K562 (cell line): ENCODE results near the gene SMNDC1. TPM values are rescaled to one million over a fixed set of nuclear protein-coding genes. Genes with fewer than 3 reads are reported as not detected.

Experiments used
- ATAC-seq: fragments of 200-7000 bp; cut with Tn5 transposase; 3 replicates; pipeline ENCODE4 v1.9.1; 2020; ENCODE audit warnings: moderate library complexity
- BruUV-seq: library from RNA; stranded (reverse); fragments of 400-500 nt; replicated peaks from 2 replicates; lab custom pipeline; 2021; lab: Mats Ljungman, UMichigan
- CTCF ChIA-PET: fragments of 300-600 bp; formaldehyde crosslinking; extraction: SDS; loops from one replicate; lab custom pipeline; 2021; ENCODE audit warnings: low intra/inter-chr PET ratio; lab: Yijun Ruan, JAX
- POLR2A ChIA-PET: fragments of 300-600, 350-650 bp; sonication (Branson Sonifier 250); formaldehyde crosslinking; extraction: SDS; loops from one replicate; lab custom pipeline; 2021; ENCODE audit warnings: antibody characterized with exemption, inconsistent platforms; lab: Yijun Ruan, JAX
- DNase-seq, 4 experiments: peaks; one replicate each; pipeline versions ENCODE4 v3.0.0 to v3.0.0-alpha.2; 2011 to 2018; ENCODE audit warnings: low spot score in 3 of 4, mixed read lengths in 3 of 4; ENCODE audit errors: extremely low read depth in 1 of 4
- FAIRE-seq: peaks from 2 replicates; lab custom pipeline; 2011; peaks lifted over from hg19 to GRCh38; lab: Jason Lieb, UNC
- H2AFZ ChIP-seq: 2 replicates; pipeline ENCODE4 v1.6.0; 2011; ENCODE audit warnings: low read depth, low read length, control low read depth, inconsistent platforms
- H3K27ac ChIP-seq: fragments of 200-600 bp; 3 replicates; pipeline ENCODE4 v1.8.0; 2011; ENCODE audit warnings: low read depth, mild to moderate bottlenecking, control low read depth, inconsistent platforms, low read length, moderate library complexity, mixed read lengths; ENCODE audit errors: extremely low read depth
- H3K27me3 ChIP-seq, 2 experiments: fragments of 300-600 bp in 1 of 2; 2 replicates in 1 of 2; 3 replicates in 1 of 2; pipeline versions ENCODE4 v1.6.0 to v1.8.0; 2011; ENCODE audit warnings: inconsistent platforms in 2 of 2, low read length in 2 of 2, mild to moderate bottlenecking in 1 of 2, mixed read lengths in 1 of 2, moderate library complexity in 1 of 2; ENCODE audit not compliant: control insufficient read depth in 2 of 2, insufficient read depth in 2 of 2
- H3K36me3 ChIP-seq: fragments of 300-600 bp; 3 replicates; pipeline ENCODE4 v1.8.0; 2011; ENCODE audit warnings: mild to moderate bottlenecking, low read length, inconsistent platforms; ENCODE audit not compliant: control insufficient read depth, insufficient read depth
- H3K4me1 ChIP-seq, 2 experiments: fragments of 200-600 bp in 1 of 2; replicated peaks in 1 of 2; 2 replicates in 1 of 2; 3 replicates in 1 of 2; pipeline versions ENCODE4 v1.5.1 to v1.8.0; 2011; ENCODE audit warnings: inconsistent platforms in 2 of 2, low read length in 2 of 2, mild to moderate bottlenecking in 1 of 2, mixed read lengths in 1 of 2, moderate library complexity in 1 of 2; ENCODE audit not compliant: control insufficient read depth in 2 of 2, insufficient read depth in 2 of 2
- H3K4me2 ChIP-seq: 2 replicates; pipeline ENCODE4 v1.6.1; 2011; ENCODE audit warnings: low read length, control low read depth, inconsistent platforms, mixed read lengths; ENCODE audit not compliant: insufficient read depth
- H3K4me3 ChIP-seq: fragments of 200-600 bp; sonication (generic), shearing (Covaris generic); 2 replicates; pipeline ENCODE4 v1.5.1; 2016; ENCODE audit warnings: control low read depth, inconsistent platforms
- H3K79me2 ChIP-seq: fragments of 200-600 bp; 3 replicates; pipeline ENCODE4 v1.8.0; 2011; ENCODE audit warnings: low read length, inconsistent platforms; ENCODE audit not compliant: control insufficient read depth, insufficient read depth
- H3K9ac ChIP-seq, 2 experiments: 2 replicates each; pipeline versions ENCODE4 v1.6.0 to v1.6.1; 2011; ENCODE audit warnings: low read depth in 2 of 2, low read length in 2 of 2, control low read depth in 1 of 2, inconsistent platforms in 1 of 2, mild to moderate bottlenecking in 1 of 2, mixed read lengths in 1 of 2; ENCODE audit not compliant: insufficient read depth in 1 of 2
- H3K9me1 ChIP-seq: one replicate; pipeline ENCODE4 v1.6.0; 2011; ENCODE audit warnings: inconsistent platforms, mild to moderate bottlenecking, low read length, moderate library complexity; ENCODE audit not compliant: control insufficient read depth, insufficient read depth
- H3K9me3 ChIP-seq: replicated peaks from 2 replicates; pipeline ENCODE4 v1.5.1; 2011; ENCODE audit warnings: low read depth, low read length, inconsistent platforms; ENCODE audit not compliant: control insufficient read depth, insufficient read depth
- H4K20me1 ChIP-seq: replicated peaks from 2 replicates; pipeline ENCODE4 v1.6.1; 2011; ENCODE audit warnings: low read length, inconsistent platforms, mixed read lengths; ENCODE audit not compliant: control insufficient read depth, insufficient read depth
- CAMTA2 ChIP-seq: fragments of 250-450 bp; sonication (Bioruptor Pico); conservative IDR thresholded peaks from 2 replicates; pipeline ENCODE4 v1.5.1; 2022
- ESRRA ChIP-seq: fragments of 450-650 bp; IDR thresholded peaks from 2 replicates; pipeline ENCODE4 v1.6.1; 2014; ENCODE audit warnings: low read depth, mild to moderate bottlenecking, moderate library complexity, borderline replicate concordance
- ETV5 ChIP-seq: sonication (generic); formaldehyde crosslinking; IDR thresholded peaks from 2 replicates; pipeline ENCODE4 v1.4.0; 2020; ENCODE audit warnings: low read depth, mild to moderate bottlenecking, missing genetic modification reagents
- KAT8 ChIP-seq: fragments of 450-650 bp; IDR thresholded peaks from 2 replicates; pipeline ENCODE4 v1.6.1; 2016; ENCODE audit warnings: low read depth, mild to moderate bottlenecking
- LARP7 ChIP-seq: fragments of 450-650 bp; IDR thresholded peaks from 2 replicates; pipeline ENCODE4 v1.6.1; 2016
- LCOR ChIP-seq: sonication (generic); formaldehyde crosslinking; IDR thresholded peaks from 2 replicates; pipeline ENCODE4 v1.8.0; 2022; ENCODE audit warnings: mild to moderate bottlenecking, missing genetic modification reagents
- NFXL1 ChIP-seq: fragments of 450-650 bp; formaldehyde crosslinking; IDR thresholded peaks from 2 replicates; pipeline ENCODE4 v1.4.0; 2021; ENCODE audit warnings: mild to moderate bottlenecking
- NKRF ChIP-seq: fragments of 450-650 bp; IDR thresholded peaks from 2 replicates; pipeline ENCODE4 v1.6.1; 2016; ENCODE audit warnings: borderline replicate concordance
- PCBP2 ChIP-seq: fragments of 200-400 bp; formaldehyde crosslinking; IDR thresholded peaks from 2 replicates; pipeline ENCODE4 v1.6.1; 2018; ENCODE audit warnings: low read length, low read depth, mild to moderate bottlenecking, moderate library complexity; ENCODE audit not compliant: poor library complexity, severe bottlenecking
- PHTF2 ChIP-seq: fragments of 250-450 bp; sonication (Bioruptor Pico); IDR thresholded peaks from 2 replicates; pipeline ENCODE4 v1.5.0; 2021; ENCODE audit warnings: mild to moderate bottlenecking
- THRB ChIP-seq: fragments of 450-650 bp; formaldehyde crosslinking; conservative IDR thresholded peaks from 2 replicates; pipeline ENCODE4 v1.4.0; 2022; ENCODE audit warnings: mild to moderate bottlenecking, missing genetic modification characterization
- TRIM28 ChIP-seq: fragments of 450-650 bp; IDR thresholded peaks from 2 replicates; pipeline ENCODE4 v1.6.1; 2017
- ZFP1 ChIP-seq: fragments of 450-650 bp; formaldehyde crosslinking; IDR thresholded peaks from 2 replicates; pipeline ENCODE4 v1.4.0; 2020; ENCODE audit warnings: mild to moderate bottlenecking, mixed read lengths
- ZNF23 ChIP-seq: fragments of 250-450 bp; sonication (Bioruptor Pico); IDR thresholded peaks from 2 replicates; pipeline ENCODE4 v1.4.0; 2020; ENCODE audit warnings: mild to moderate bottlenecking
- ZNF263 ChIP-seq: sonication (generic); formaldehyde crosslinking; IDR thresholded peaks from 2 replicates; pipeline ENCODE4 v1.8.0; 2022; ENCODE audit warnings: mild to moderate bottlenecking, missing genetic modification reagents, borderline replicate concordance
- ZNF518B ChIP-seq: fragments of 250-450 bp; sonication (Bioruptor Pico); IDR thresholded peaks from 2 replicates; pipeline ENCODE4 v1.5.0; 2021; ENCODE audit warnings: mild to moderate bottlenecking, moderate library complexity
- ZNF589 ChIP-seq: fragments of 200-800 bp; sonication (Bioruptor generic); IDR thresholded peaks from 2 replicates; pipeline ENCODE4 v1.6.1; 2016; ENCODE audit warnings: low read depth, missing genetic modification characterization, missing compliant biosample characterization
- WGBS: fragments of 100-300 bp; shearing (Covaris generic); methylation state at CpG from one replicate; pipeline ENCODE4 v1.1.6; 2016; ENCODE audit warnings: low coverage, mixed read lengths; ENCODE audit not compliant: insufficient coverage; ENCODE audit errors: missing lambda C conversion rate; 5-methylcytosine and 5-hydroxymethylcytosine counted together
- in situ Hi-C: fragments of 300-500 bp; cut with MboI; formaldehyde crosslinking; loops from 4 replicates; pipeline ENCODE4 v1.15.0; 2018; ENCODE audit warnings: inconsistent platforms, mixed read lengths
- intact Hi-C: fragments of 100-400 bp; cut with micrococcal nuclease; formaldehyde crosslinking; loops from 2 replicates; pipeline ENCODE4 v1.14.2; 2022
- polyA plus RNA-seq, 8 experiments: library from polyadenylated mRNA; depleted of rRNA in 4 of 8; stranded (reverse) in 5 of 8; unstranded in 3 of 8; fragments of >200 nt; fragmentation: Nextera tagmentation in 2 of 8; fragmentation: Illumina TruSeq in 1 of 8; extraction: Ambion mirVana in 2 of 8; extraction: Trizol in 1 of 8; gene quantifications; 2 replicates each; pipeline versions ENCODE4 v1.2.1 to v1.2.3, GENCODE V29; 2011 to 2014; ENCODE audit warnings: inconsistent platforms in 1 of 8, missing spikeins in 1 of 8
- total RNA-seq, 7 experiments: library from RNA; depleted of rRNA in 6 of 7; stranded (reverse); fragments of >200 nt in 6 of 7; fragmentation: Illumina TruSeq in 2 of 7; extraction: Trizol in 2 of 7; gene quantifications; 2 replicates each; pipeline versions ENCODE4 v1.2.1 to v1.2.3, GENCODE V29; 2011 to 2021; ENCODE audit warnings: low replicate concordance in 1 of 7

The SMNDC1 gene
- total and polyA plus RNA-seq, 9 of the 15 experiments (the other 6 are each of a cell fraction or from before 2014, with no cell fraction given) = 6.8 to 35.8 (median 12.3) TPM

GRCh38 chr10:110336111-110336721 lies 31.5 kb upstream of the SMNDC1 start:
- Histone ChIP-seq H3K4me3 (no peak overlapping the region), H3K9me1 (no peaks in the 10 kb centered on the region), H4K20me1 (no peaks in the 10 kb centered on the region), H3K79me2 (no peaks in the 10 kb centered on the region)
- intact Hi-C loops = no loop called here
- FAIRE-seq = no peak
- TF ChIP-seq THRB (no peak), NFXL1 (CRISPR knock-in tag) (no peak), ZFP1 (CRISPR knock-in tag) (no peak), ESRRA (no peak), ZNF518B (no peak), PHTF2 (CRISPR knock-in tag) (no peak), NKRF (no peak), CAMTA2 (CRISPR knock-in tag) (no peak), TRIM28 (no peak), ZNF263 (CRISPR knock-in tag) (no peak), ETV5 (no peak), PCBP2 (no peak), LCOR (no peak), KAT8 (no peak), ZNF589 (no peak), ZNF23 (no peak), LARP7 (no peak)
- TF ChIP-seq, all 486 proteins: peak for 0
- peak; percentile 54; the same call in 2 of the 3 replicates for ATAC-seq
- Histone ChIP-seq H3K27ac (no peak overlapping the region), H2AFZ (no peak overlapping the region), H3K4me2 (no peak overlapping the region), H3K27me3 (peaks cover 4 to 23% of the 10 kb centered on the region in 2 experiments; a peak in 3 of 5 replicates), H3K9ac (no peak overlapping the region), H3K4me1 (no peaks in the 10 kb centered on the region; a peak in 1 of 5 replicates), H3K9me3 (no peaks in the 10 kb centered on the region), H3K36me3 (no peaks in the 10 kb centered on the region)
- ChIA-PET CTCF (no interaction called here), POLR2A (interaction anchor here (1.3 kb wide), 1 partner anchor 16 kb away, joined by 4 read pairs; no protein-coding TSS in a partner anchor)
- BruUV-seq = no TSS peak
- WGBS = 3% methylated on average over 4 of the region's 10 CpGs
- DNase-seq = no peak
- in situ Hi-C loops = no loop called here
